ENCODE data around the gene FAM120C. TPM values are rescaled to one million over a fixed set of nuclear protein-coding genes. Genes with fewer than 3 reads are reported as not detected.

FAM120C gene
- total RNA-seq, 1 experiment from 2014 or later, result 21.8 TPM

GRCh38 chrX:54198262-54198661 lies 15.2 kb upstream of the FAM120C start:
- CTCF ChIA-PET, result no interaction called here
- Histone ChIP-seq H3K27me3 (replicated peaks; ENCODE audit: insufficient read depth, low read depth, low read length, poor library complexity) (no peaks in the 10 kb centered on the region), H3K4me1 (ENCODE audit: insufficient read depth, low read length, poor library complexity, severe bottlenecking) (no peaks in the 10 kb centered on the region), H3K36me3 (ENCODE audit: insufficient read depth, low read length, poor library complexity, severe bottlenecking) (no peaks in the 10 kb centered on the region), H3K9me3 (ENCODE audit: low read depth, low read length, poor library complexity, severe bottlenecking) (no peaks in the 10 kb centered on the region), H3K27ac (ENCODE audit: low read depth, low read length, poor library complexity, severe bottlenecking) (no peak overlapping the region), H3K4me3 (ENCODE audit: low read depth, low read length, poor library complexity, severe bottlenecking) (no peak overlapping the region)
- BruUV-seq (replicated peaks), result no TSS peak
- POLR2A ChIA-PET (ENCODE audit: low non-redundant PET), result no interaction called here
- intact Hi-C loops (cut with micrococcal nuclease; ENCODE audit: unreplicated experiment), result no loop called here
- no peak for DNase-seq (ENCODE audit: low spot score)
- TF ChIP-seq EZH2 (IDR thresholded peaks at IDR 0.05; ENCODE audit: borderline replicate concordance, low read depth, low read length, poor library complexity, severe bottlenecking), result no peak
- TF ChIP-seq, protein P1, sequence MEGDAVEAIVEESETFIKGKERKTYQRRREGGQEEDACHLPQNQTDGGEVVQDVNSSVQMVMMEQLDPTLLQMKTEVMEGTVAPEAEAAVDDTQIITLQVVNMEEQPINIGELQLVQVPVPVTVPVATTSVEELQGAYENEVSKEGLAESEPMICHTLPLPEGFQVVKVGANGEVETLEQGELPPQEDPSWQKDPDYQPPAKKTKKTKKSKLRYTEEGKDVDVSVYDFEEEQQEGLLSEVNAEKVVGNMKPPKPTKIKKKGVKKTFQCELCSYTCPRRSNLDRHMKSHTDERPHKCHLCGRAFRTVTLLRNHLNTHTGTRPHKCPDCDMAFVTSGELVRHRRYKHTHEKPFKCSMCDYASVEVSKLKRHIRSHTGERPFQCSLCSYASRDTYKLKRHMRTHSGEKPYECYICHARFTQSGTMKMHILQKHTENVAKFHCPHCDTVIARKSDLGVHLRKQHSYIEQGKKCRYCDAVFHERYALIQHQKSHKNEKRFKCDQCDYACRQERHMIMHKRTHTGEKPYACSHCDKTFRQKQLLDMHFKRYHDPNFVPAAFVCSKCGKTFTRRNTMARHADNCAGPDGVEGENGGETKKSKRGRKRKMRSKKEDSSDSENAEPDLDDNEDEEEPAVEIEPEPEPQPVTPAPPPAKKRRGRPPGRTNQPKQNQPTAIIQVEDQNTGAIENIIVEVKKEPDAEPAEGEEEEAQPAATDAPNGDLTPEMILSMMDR (conservative IDR thresholded peaks at IDR 0.05; ENCODE audit: low read depth, low read length), result no peak

- H3K4me3 ChIP-seq (ENCODE audit: low read depth, low read length, poor library complexity, severe bottlenecking), result no peak overlapping the region
- no peak for DNase-seq (ENCODE audit: low spot score)
- TF ChIP-seq EZH2 (IDR thresholded peaks at IDR 0.05; ENCODE audit: borderline replicate concordance, low read depth, low read length, poor library complexity, severe bottlenecking), result no peak
- TF ChIP-seq, protein P1 (conservative IDR thresholded peaks at IDR 0.05; ENCODE audit: low read depth, low read length), result no peak
- ChIA-PET CTCF (no interaction called here), POLR2A (ENCODE audit: low non-redundant PET) (no interaction called here)
- BruUV-seq (replicated peaks), result no TSS peak
- no peaks in the 10 kb centered on the region for H3K27me3 ChIP-seq (replicated peaks; ENCODE audit: insufficient read depth, low read depth, low read length, poor library complexity)
- H3K36me3 ChIP-seq (ENCODE audit: insufficient read depth, low read length, poor library complexity, severe bottlenecking), result no peaks in the 10 kb centered on the region
- H3K9me3 ChIP-seq (ENCODE audit: low read depth, low read length, poor library complexity, severe bottlenecking), result no peaks in the 10 kb centered on the region
- intact Hi-C loops (cut with micrococcal nuclease; ENCODE audit: unreplicated experiment), result no loop called here
- H3K4me1 ChIP-seq (ENCODE audit: insufficient read depth, low read length, poor library complexity, severe bottlenecking), result no peaks in the 10 kb centered on the region
- no peak overlapping the region for H3K27ac ChIP-seq (ENCODE audit: low read depth, low read length, poor library complexity, severe bottlenecking)
Measured at GRCh38 chrX:54194982-54195588, 12.0 kb upstream of the FAM120C start.

DNA sequence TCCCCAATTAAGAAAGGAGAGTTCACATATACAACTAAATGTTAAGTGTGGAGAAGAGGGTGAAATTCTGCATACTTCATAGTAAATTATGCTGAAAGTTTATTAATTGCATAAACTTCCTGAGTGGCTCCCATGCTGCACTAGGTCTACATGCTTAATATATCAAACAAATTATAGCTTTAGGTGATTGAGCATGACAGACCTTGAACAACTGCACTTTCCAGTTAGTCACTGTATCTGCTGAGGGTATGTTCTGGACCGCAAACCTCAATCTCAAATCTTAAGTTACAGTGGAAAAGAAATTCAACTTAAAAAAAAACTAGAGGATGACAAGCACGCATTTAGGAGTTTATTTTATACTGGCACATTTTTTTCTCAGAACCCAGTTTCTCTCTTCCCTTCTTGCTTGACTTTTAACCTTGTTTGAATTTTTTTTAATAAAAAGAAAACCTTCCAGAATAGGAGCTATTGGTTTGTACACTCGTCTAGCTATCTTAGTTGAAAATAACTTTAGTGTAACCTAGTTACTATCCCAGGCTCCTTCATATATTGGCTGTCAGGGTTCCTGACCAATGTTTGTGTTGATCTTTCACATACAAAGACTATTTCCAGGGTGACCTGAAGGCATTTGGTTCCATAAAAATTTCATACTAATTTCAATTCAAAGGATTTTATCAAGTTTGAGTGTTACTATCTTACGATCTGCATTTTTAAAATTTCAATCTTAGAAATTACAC lies 10.2 kb upstream of the FAM120C start:
- H3K36me3 ChIP-seq (ENCODE audit: insufficient read depth, low read length, poor library complexity, severe bottlenecking), result no peaks in the 10 kb centered on the region
- no peaks in the 10 kb centered on the region for H3K27me3 ChIP-seq (replicated peaks; ENCODE audit: insufficient read depth, low read depth, low read length, poor library complexity)
- no peak for DNase-seq (ENCODE audit: low spot score)
- POLR2A ChIA-PET (ENCODE audit: low non-redundant PET), result no interaction called here
- TF ChIP-seq EZH2 (IDR thresholded peaks at IDR 0.05; ENCODE audit: borderline replicate concordance, low read depth, low read length, poor library complexity, severe bottlenecking), result no peak
- TF ChIP-seq, protein P1 (conservative IDR thresholded peaks at IDR 0.05; ENCODE audit: low read depth, low read length), result no peak
- CTCF ChIA-PET, result no interaction called here
- H3K4me3 ChIP-seq (ENCODE audit: low read depth, low read length, poor library complexity, severe bottlenecking), result no peak overlapping the region
- no peak overlapping the region for H3K27ac ChIP-seq (ENCODE audit: low read depth, low read length, poor library complexity, severe bottlenecking)
- H3K9me3 ChIP-seq (ENCODE audit: low read depth, low read length, poor library complexity, severe bottlenecking), result no peaks in the 10 kb centered on the region
- H3K4me1 ChIP-seq (ENCODE audit: insufficient read depth, low read length, poor library complexity, severe bottlenecking), result no peaks in the 10 kb centered on the region
- intact Hi-C loops (cut with micrococcal nuclease; ENCODE audit: unreplicated experiment), result no loop called here
- no TSS peak for BruUV-seq (replicated peaks)

Data from A673 (cell line).